Liver (tissue), 9 donors: ENCODE measurements around the gene ASB13. TPM values are rescaled to one million over a fixed set of nuclear protein-coding genes. Genes with fewer than 3 reads are reported as not detected.

Source experiments
- DNase-seq: peaks from one replicate; pipeline ENCODE4 v3.0.0-alpha.2; 2017; ENCODE audit warnings: low spot score
- H3K27ac ChIP-seq, 2 donors: one replicate each; pipeline ENCODE4 v1.7.0; 2013; ENCODE audit warnings: inconsistent platforms in 2 of 2, low read length in 2 of 2, control low read depth in 1 of 2, low read depth in 1 of 2, mild to moderate bottlenecking in 1 of 2
- H3K27me3 ChIP-seq, 4 donors: one replicate each; pipeline versions ENCODE4 v1.6.1 to v1.7.0; 2013; ENCODE audit warnings: low read length in 3 of 4, inconsistent platforms in 1 of 4, mild to moderate bottlenecking in 1 of 4, moderate library complexity in 1 of 4; ENCODE audit not compliant: control insufficient read depth in 4 of 4, insufficient read depth in 4 of 4
- H3K36me3 ChIP-seq, 4 donors: one replicate each; pipeline versions ENCODE4 v1.6.1 to v1.7.0; 2013; ENCODE audit warnings: low read length in 3 of 4, mild to moderate bottlenecking in 3 of 4, low read depth in 1 of 4, moderate library complexity in 1 of 4; ENCODE audit not compliant: control insufficient read depth in 4 of 4, insufficient read depth in 3 of 4
- H3K4me1 ChIP-seq, 4 donors: one replicate each; pipeline versions ENCODE4 v1.6.1 to v1.7.0; 2013; ENCODE audit warnings: low read length in 3 of 4, mild to moderate bottlenecking in 3 of 4, moderate library complexity in 1 of 4; ENCODE audit not compliant: control insufficient read depth in 4 of 4, insufficient read depth in 4 of 4
- H3K4me3 ChIP-seq, 3 donors: one replicate each; pipeline versions ENCODE4 v1.6.1 to v1.7.0; 2013; ENCODE audit warnings: low read length in 3 of 3, control low read depth in 1 of 3, low read depth in 1 of 3, mild to moderate bottlenecking in 1 of 3
- H3K9ac ChIP-seq, 2 donors: one replicate each; pipeline ENCODE4 v1.7.0; 2013; ENCODE audit warnings: low read length in 2 of 2, mild to moderate bottlenecking in 2 of 2, moderate library complexity in 2 of 2, control low read depth in 1 of 2, low read depth in 1 of 2
- H3K9me3 ChIP-seq, 4 donors: one replicate each; pipeline versions ENCODE4 v1.6.1 to v1.7.0; 2013; ENCODE audit warnings: low read length in 3 of 4; ENCODE audit not compliant: control insufficient read depth in 4 of 4
- CTCF ChIP-seq: fragments of 150-350 bp; IDR thresholded peaks from 2 replicates; pipeline ENCODE4 v1.5.1; 2017; ENCODE audit warnings: improper control_type of control experiment, low read depth, low read length; ENCODE audit not compliant: missing input control
- EGR1 ChIP-seq, 2 donors: IDR thresholded peaks; 2 replicates each; pipeline ENCODE4 v1.6.1; 2016 to 2018; ENCODE audit warnings: antibody characterized with exemption in 2 of 2, low read depth in 2 of 2
- FOXA1 ChIP-seq: IDR thresholded peaks from 2 replicates; pipeline ENCODE4 v1.6.1; 2016; ENCODE audit warnings: antibody characterized with exemption
- FOXA2 ChIP-seq: IDR thresholded peaks from 2 replicates; pipeline ENCODE4 v1.6.1; 2016; ENCODE audit warnings: antibody characterized with exemption
- GABPA ChIP-seq, 2 donors: IDR thresholded peaks in 1 of 2; conservative IDR thresholded peaks in 1 of 2; 2 replicates each; pipeline ENCODE4 v1.6.1; 2016; ENCODE audit warnings: antibody characterized with exemption in 2 of 2, mild to moderate bottlenecking in 1 of 2, moderate library complexity in 1 of 2
- HNF4A ChIP-seq, 2 donors: conservative IDR thresholded peaks; 2 replicates each; pipeline ENCODE4 v1.6.1; 2016; ENCODE audit warnings: antibody characterized with exemption in 2 of 2, mild to moderate bottlenecking in 2 of 2
- HNF4G ChIP-seq: IDR thresholded peaks from 2 replicates; pipeline ENCODE4 v1.6.1; 2016; ENCODE audit warnings: antibody characterized with exemption
- JUND ChIP-seq, 2 donors: IDR thresholded peaks; 2 replicates each; pipeline ENCODE4 v1.6.1; 2016; ENCODE audit warnings: antibody characterized with exemption in 2 of 2
- MAX ChIP-seq: IDR thresholded peaks from 2 replicates; pipeline ENCODE4 v1.6.1; 2016; ENCODE audit warnings: antibody characterized with exemption
- RXRA ChIP-seq, 2 donors: IDR thresholded peaks; 2 replicates each; pipeline ENCODE4 v1.6.1; 2017 to 2018; ENCODE audit warnings: antibody characterized with exemption in 2 of 2, mild to moderate bottlenecking in 1 of 2
- SP1 ChIP-seq: IDR thresholded peaks from 2 replicates; pipeline ENCODE4 v1.6.1; 2018; ENCODE audit warnings: antibody characterized with exemption, mild to moderate bottlenecking
- TAF1 ChIP-seq: conservative IDR thresholded peaks from 2 replicates; pipeline ENCODE4 v1.6.1; 2016; ENCODE audit warnings: antibody characterized with exemption, mild to moderate bottlenecking
- YY1 ChIP-seq: IDR thresholded peaks from 2 replicates; pipeline ENCODE4 v1.6.1; 2016; ENCODE audit warnings: antibody characterized with exemption, mild to moderate bottlenecking
- ZBTB33 ChIP-seq: IDR thresholded peaks from 2 replicates; pipeline ENCODE4 v1.6.1; 2016; ENCODE audit warnings: antibody characterized with exemption
- WGBS: extraction: QIAGEN DNeasy Blood & Tissue Kit; methylation state at CpG from one replicate; pipeline ENCODE4 v1.1.7; 2013; 5-methylcytosine and 5-hydroxymethylcytosine counted together
- polyA plus RNA-seq, 2 donors: library from polyadenylated mRNA; stranded (reverse) in 1 of 2; unstranded in 1 of 2; fragments of 200-250 nt in 1 of 2; fragments of >200 nt in 1 of 2; fragmentation: Nextera tagmentation in 1 of 2; extraction: Ambion mirVana in 1 of 2; gene quantifications; one replicate each; pipeline versions ENCODE4 v1.2.1 to v1.2.3, GENCODE V29; 2013 to 2015
- total RNA-seq, 2 donors: library from RNA; depleted of rRNA; stranded (reverse); fragments of >200 nt; gene quantifications; one replicate each; pipeline ENCODE4 v1.2.3, GENCODE V29; 2014
- donor health status: healthy.
- donor health status: healthy.
- donor health status: healthy.
- donor health status: healthy.
- donor health status: healthy.

ASB13 gene
- total and polyA plus RNA-seq, 4 donors, result 8.5 to 48.3 (median 42.5) TPM

GRCh38 chr10:5666841-5667630 lies 641 bp upstream of the ASB13 start:
- no peaks in the 10 kb centered on the region for H3K27me3 ChIP-seq
- H3K9me3 ChIP-seq, result no peaks in the 10 kb centered on the region
- 41% methylated on average over 15 of the region's 15 CpGs for WGBS
- H3K4me3 ChIP-seq, result peak overlapping the region; percentile 30 to 93 (median 66)
- H3K4me1 ChIP-seq, result peaks cover 0 to 27% (median 17%) of the 10 kb centered on the region in 4 donors
- no peak for DNase-seq
- H3K27ac ChIP-seq, result no peak overlapping the region
- no peak overlapping the region for H3K9ac ChIP-seq
- TF ChIP-seq RXRA (IDR thresholded peaks at IDR 0.05), result no peak
- no peak for TF ChIP-seq TAF1
- TF ChIP-seq CTCF, result no peak
- TF ChIP-seq EGR1 (IDR thresholded peaks at IDR 0.05; ENCODE audit: low read depth in 2 of 2), result no peak
- no peak for TF ChIP-seq FOXA1
- no peaks in the 10 kb centered on the region for H3K36me3 ChIP-seq

GRCh38 chr10:5665373-5666007 lies 905 bp downstream of the ASB13 start:
- DNase-seq, result no peak
- WGBS, result 16% methylated on average over 9 of the region's 9 CpGs
- Histone ChIP-seq H3K4me3 (peak overlapping the region; percentile 83 to 93 (median 87)), H3K27ac (peak overlapping the region; percentile 58 to 83), H3K9me3 (no peaks in the 10 kb centered on the region), H3K9ac (peak overlapping the region in 1 of 2 donors; percentile 32), H3K4me1 (peaks cover 7 to 40% (median 27%) of the 10 kb centered on the region in 4 donors), H3K36me3 (no peaks in the 10 kb centered on the region), H3K27me3 (no peaks in the 10 kb centered on the region)
- TF ChIP-seq YY1 (peak; percentile 43), JUND (IDR thresholded peaks at IDR 0.05) (peak in 1 of 2 donors; percentile 65), RXRA (IDR thresholded peaks at IDR 0.05) (peak; percentile 13 to 73), HNF4A (conservative IDR thresholded peaks at IDR 0.05) (peak; percentile 80 to 93), ZBTB33 (peak; percentile 52), FOXA2 (no peak), TAF1 (no peak), GABPA (IDR thresholded peaks at IDR 0.05 in 1 of 2, conservative IDR thresholded peaks at IDR 0.05 in 1 of 2) (no peak), MAX (peak; percentile 79), SP1 (peak; percentile 52), HNF4G (peak; percentile 60), EGR1 (IDR thresholded peaks at IDR 0.05; ENCODE audit: low read depth in 2 of 2) (no peak)
